Right atrium auricular region (tissue), 2 donors: Measurements from ENCODE around the gene FAM131A. TPM values are rescaled to one million over a fixed set of nuclear protein-coding genes. Genes with fewer than 3 reads are reported as not detected.

Experiments
- DNase-seq: peaks from one replicate; pipeline ENCODE4 v3.0.0-alpha.2; 2019; ENCODE audit warnings: low spot score
- H3K27ac ChIP-seq, 2 donors: fragments of 200-600 bp; sonication (generic); 1 replicate in 1 of 2; 2 replicates in 1 of 2; pipeline ENCODE4 v1.5.1; 2016 to 2019
- H3K27me3 ChIP-seq, 2 donors: fragments of 200-600 bp; sonication (generic); one replicate each; pipeline versions ENCODE4 v1.5.1 to v1.6.0; 2017 to 2019
- H3K36me3 ChIP-seq: fragments of 200-600 bp; sonication (generic); one replicate; pipeline ENCODE4 v1.5.1; 2016
- H3K4me1 ChIP-seq, 2 donors: fragments of 200-600 bp; sonication (generic); one replicate each; pipeline versions ENCODE4 v1.5.1 to v1.6.0; 2017 to 2019
- H3K4me3 ChIP-seq, 2 donors: fragments of 200-600 bp; sonication (generic); 1 replicate in 1 of 2; 2 replicates in 1 of 2; pipeline ENCODE4 v1.5.1; 2017 to 2019; ENCODE audit warnings: mild to moderate bottlenecking in 1 of 2, moderate library complexity in 1 of 2
- H3K9me3 ChIP-seq, 2 donors: fragments of 200-600 bp; sonication (generic); one replicate each; pipeline ENCODE4 v1.5.1; 2019
- total RNA-seq, 2 donors: library from RNA; depleted of rRNA; stranded (reverse); fragments of >200 nt; gene quantifications; one replicate each; pipeline ENCODE4 v1.1.0, GENCODE V29; 2016
- TF ChIP-seq, protein P1 (sequence below), 2 donors: fragments of 200-600 bp; sonication (generic); IDR thresholded peaks; one replicate each; pipeline ENCODE4 v1.5.1; 2019; ENCODE audit warnings: antibody characterized with exemption in 2 of 2

The FAM131A gene
- total RNA-seq, 2 donors from 2014 or later, result 33.7 to 45.8 TPM

- DNase-seq, result no peak
- Histone ChIP-seq H3K36me3 (no peaks in the 10 kb centered on the region), H3K9me3 (no peaks in the 10 kb centered on the region), H3K27ac (no peak overlapping the region), H3K4me3 (no peak overlapping the region), H3K4me1 (no peaks in the 10 kb centered on the region), H3K27me3 (no peaks in the 10 kb centered on the region)
- TF ChIP-seq, protein P1, sequence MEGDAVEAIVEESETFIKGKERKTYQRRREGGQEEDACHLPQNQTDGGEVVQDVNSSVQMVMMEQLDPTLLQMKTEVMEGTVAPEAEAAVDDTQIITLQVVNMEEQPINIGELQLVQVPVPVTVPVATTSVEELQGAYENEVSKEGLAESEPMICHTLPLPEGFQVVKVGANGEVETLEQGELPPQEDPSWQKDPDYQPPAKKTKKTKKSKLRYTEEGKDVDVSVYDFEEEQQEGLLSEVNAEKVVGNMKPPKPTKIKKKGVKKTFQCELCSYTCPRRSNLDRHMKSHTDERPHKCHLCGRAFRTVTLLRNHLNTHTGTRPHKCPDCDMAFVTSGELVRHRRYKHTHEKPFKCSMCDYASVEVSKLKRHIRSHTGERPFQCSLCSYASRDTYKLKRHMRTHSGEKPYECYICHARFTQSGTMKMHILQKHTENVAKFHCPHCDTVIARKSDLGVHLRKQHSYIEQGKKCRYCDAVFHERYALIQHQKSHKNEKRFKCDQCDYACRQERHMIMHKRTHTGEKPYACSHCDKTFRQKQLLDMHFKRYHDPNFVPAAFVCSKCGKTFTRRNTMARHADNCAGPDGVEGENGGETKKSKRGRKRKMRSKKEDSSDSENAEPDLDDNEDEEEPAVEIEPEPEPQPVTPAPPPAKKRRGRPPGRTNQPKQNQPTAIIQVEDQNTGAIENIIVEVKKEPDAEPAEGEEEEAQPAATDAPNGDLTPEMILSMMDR (IDR thresholded peaks at IDR 0.05), result no peak
Observed at GRCh38 chr3:184388936-184389230, 51.5 kb downstream of the FAM131A start.

DNA sequence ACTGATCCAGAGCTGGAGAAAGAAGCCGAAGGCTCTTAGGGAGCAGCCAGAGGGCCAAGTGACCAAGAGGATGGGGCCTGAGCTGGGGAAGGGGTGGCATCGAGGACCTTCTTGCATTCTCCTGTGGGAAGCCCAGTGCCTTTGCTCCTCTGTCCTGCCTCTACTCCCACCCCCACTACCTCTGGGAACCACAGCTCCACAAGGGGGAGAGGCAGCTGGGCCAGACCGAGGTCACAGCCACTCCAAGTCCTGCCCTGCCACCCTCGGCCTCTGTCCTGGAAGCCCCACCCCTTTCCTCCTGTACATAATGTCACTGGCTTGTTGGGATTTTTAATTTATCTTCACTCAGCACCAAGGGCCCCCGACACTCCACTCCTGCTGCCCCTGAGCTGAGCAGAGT is 52.0 kb downstream of the FAM131A start:
- Histone ChIP-seq H3K4me1 (no peaks in the 10 kb centered on the region), H3K27me3 (no peaks in the 10 kb centered on the region), H3K36me3 (no peaks in the 10 kb centered on the region), H3K4me3 (no peak overlapping the region), H3K27ac (no peak overlapping the region), H3K9me3 (no peaks in the 10 kb centered on the region)
- DNase-seq, result no peak
- TF ChIP-seq, protein P1 (IDR thresholded peaks at IDR 0.05), result no peak

DNA sequence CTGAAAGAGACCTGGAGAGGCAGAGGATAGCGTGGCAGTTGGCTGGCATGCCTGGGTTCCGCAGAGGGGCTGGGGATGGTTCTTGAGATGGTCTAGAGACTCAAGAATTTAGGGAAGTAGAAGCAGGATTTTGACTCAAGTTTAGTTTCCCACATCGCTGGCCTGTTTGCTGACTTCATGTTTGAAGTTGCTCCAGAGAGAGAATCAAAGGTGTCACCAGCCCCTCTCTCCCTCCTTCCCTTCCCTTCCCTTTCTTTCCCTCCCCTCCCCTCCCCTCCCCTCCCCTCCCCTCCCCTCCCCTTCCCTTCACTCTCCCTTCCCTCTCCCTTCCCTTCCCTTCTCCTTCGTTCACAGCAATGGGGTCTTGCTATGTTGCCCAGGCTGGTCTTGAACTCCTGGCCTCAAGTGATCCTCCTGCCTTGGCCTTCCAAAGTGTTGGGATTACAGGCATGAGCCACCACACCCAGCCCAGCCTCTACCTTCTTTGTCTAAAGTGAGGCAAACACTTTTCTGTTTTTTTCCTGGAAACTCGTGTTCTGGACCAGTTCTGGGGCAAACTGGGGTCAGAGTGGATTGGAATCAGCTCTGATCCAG is 52.6 kb downstream of the FAM131A start:
- Histone ChIP-seq H3K27me3 (no peaks in the 10 kb centered on the region), H3K4me1 (no peaks in the 10 kb centered on the region), H3K4me3 (no peak overlapping the region), H3K36me3 (no peaks in the 10 kb centered on the region), H3K27ac (no peak overlapping the region), H3K9me3 (no peaks in the 10 kb centered on the region)
- no peak for DNase-seq
- TF ChIP-seq, protein P1 (IDR thresholded peaks at IDR 0.05), result no peak

DNA sequence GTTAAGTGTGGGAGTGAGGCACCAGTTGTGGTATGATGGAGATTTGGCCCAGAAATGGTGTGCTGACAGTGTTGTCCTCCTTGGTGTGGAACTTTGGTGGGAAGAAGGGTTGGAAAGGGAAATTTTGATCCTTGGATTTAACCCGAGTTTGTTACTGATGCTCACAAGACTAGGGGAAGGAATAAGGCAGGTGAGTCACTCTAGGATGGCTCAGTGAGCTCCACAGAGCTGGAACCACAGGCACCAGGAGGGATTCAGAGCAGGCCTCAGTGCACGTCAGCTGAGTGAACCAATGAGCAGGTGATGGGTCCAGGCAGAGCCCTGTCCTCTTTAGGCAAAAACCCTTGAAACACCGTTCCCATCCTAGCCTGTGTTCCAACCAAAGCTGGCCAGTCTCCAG is 53.9 kb downstream of the FAM131A start:
- H3K4me1 ChIP-seq, result no peaks in the 10 kb centered on the region
- no peak overlapping the region for H3K4me3 ChIP-seq
- no peaks in the 10 kb centered on the region for H3K36me3 ChIP-seq
- no peak for DNase-seq
- no peaks in the 10 kb centered on the region for H3K27me3 ChIP-seq
- no peaks in the 10 kb centered on the region for H3K9me3 ChIP-seq
- no peak overlapping the region for H3K27ac ChIP-seq
- TF ChIP-seq, protein P1 (IDR thresholded peaks at IDR 0.05), result no peak

GRCh38 chr3:184395320-184395660 is 57.9 kb downstream of the FAM131A start:
- no peaks in the 10 kb centered on the region for H3K4me1 ChIP-seq
- no peaks in the 10 kb centered on the region for H3K36me3 ChIP-seq
- H3K27ac ChIP-seq, result no peak overlapping the region
- TF ChIP-seq, protein P1 (IDR thresholded peaks at IDR 0.05), result no peak
- no peak for DNase-seq
- no peaks in the 10 kb centered on the region for H3K27me3 ChIP-seq
- no peaks in the 10 kb centered on the region for H3K9me3 ChIP-seq
- H3K4me3 ChIP-seq, result no peak overlapping the region

Other genes starting within 250 kb of the FAM131A start
- gene HTR3E, start 240.5 kb upstream of the FAM131A start, total RNA-seq, result not detected
- gene EIF2B5, start 202.2 kb upstream of the FAM131A start, total RNA-seq, result 10 to 100 TPM; 19.6 to 24.3 TPM
- 10 to 100 TPM; 43.5 to 66.1 TPM for gene DVL3, start 182.2 kb upstream of the FAM131A start, total RNA-seq
- 100 to 1,000 TPM; 183 to 235 TPM for gene AP2M1, start 162.7 kb upstream of the FAM131A start, total RNA-seq
- 10 to 100 TPM; 42.8 to 47.9 TPM for gene ABCF3, start 151.4 kb upstream of the FAM131A start, total RNA-seq
- not detected for gene VWA5B2, start 108.0 kb upstream of the FAM131A start, total RNA-seq
- gene ALG3, start 88.6 kb upstream of the FAM131A start, total RNA-seq, result 10 to 100 TPM; 50.6 to 50.8 TPM
- gene EEF1AKMT4, start 87.9 kb upstream of the FAM131A start, total RNA-seq, result 1 to 10 TPM; 2.1 TPM
- not detected for gene CAMK2N2, start 76.0 kb upstream of the FAM131A start, total RNA-seq
- gene ECE2, start 61.6 kb upstream of the FAM131A start, total RNA-seq, result 1 to 10 TPM in 1 of 2 donors, not detected in 1; 1.6 TPM
- 100 to 1,000 TPM; 213 to 259 TPM for gene PSMD2, start 38.4 kb upstream of the FAM131A start, total RNA-seq
- 100 to 1,000 TPM; 270 to 276 TPM for gene EIF4G1, start 23.0 kb upstream of the FAM131A start, total RNA-seq
- 1 to 10 TPM; 1.3 to 2.7 TPM for gene CLCN2, start 24.0 kb downstream of the FAM131A start, total RNA-seq
- gene POLR2H, start 24.1 kb downstream of the FAM131A start, total RNA-seq, result 10 to 100 TPM; 26.8 to 35.5 TPM
- under 1 TPM in 1 of 2 donors, not detected in 1; 0.55 TPM for gene THPO, start 40.6 kb downstream of the FAM131A start, total RNA-seq
- 10 to 100 TPM in 1 of 2 donors, 1 to 10 TPM in 1; 7.0 to 13.4 TPM for gene CHRD, start 42.5 kb downstream of the FAM131A start, total RNA-seq
- 1 to 10 TPM; 2.1 to 5.1 TPM for gene EPHB3, start 224.2 kb downstream of the FAM131A start, total RNA-seq